Gastroesophageal sphincter (tissue), 3 donors: ENCODE data around the gene EML1.

Source experiments
- CTCF ChIP-seq, 4 experiments: fragments of 200-600 bp in 2 of 4; fragments of 450-650 bp in 2 of 4; sonication (generic) in 1 of 4; IDR thresholded peaks; one replicate each; pipeline ENCODE4 v1.5.1; 2017 to 2019; ENCODE audit warnings: antibody characterized with exemption in 4 of 4, mild to moderate bottlenecking in 2 of 4, moderate library complexity in 2 of 4
- POLR2AphosphoS5 ChIP-seq: sonication (generic); formaldehyde crosslinking; IDR thresholded peaks from one replicate; pipeline ENCODE4 v1.6.1; 2017; ENCODE audit warnings: antibody characterized with exemption

- TF ChIP-seq CTCF (IDR thresholded peaks at IDR 0.05) (no peak), POLR2AphosphoS5 (no peak)
Observed at GRCh38 chr14:99876406-99876805, 83.2 kb downstream of the EML1 start.
